GM12864 (cell line): ENCODE results near the gene KCNB1.

Experiments used
- DNase-seq: peaks from one replicate; pipeline ENCODE4 v3.0.0-alpha.2; 2011; ENCODE audit warnings: low read depth
- H3K4me3 ChIP-seq: 2 replicates; pipeline ENCODE4 v1.5.1; 2011; ENCODE audit warnings: mild to moderate bottlenecking, low read depth, low read length, control low read depth
- CTCF ChIP-seq: IDR thresholded peaks from 2 replicates; pipeline ENCODE4 v1.5.1; 2011; ENCODE audit warnings: low read depth, mild to moderate bottlenecking, moderate library complexity, low read length, control low read depth, inconsistent platforms; ENCODE audit errors: missing control alignments

KCNB1 gene

GRCh38 chr20:49519212-49519712 is 36.8 kb upstream of the KCNB1 start:
- no peak for DNase-seq
- no peak overlapping the region for H3K4me3 ChIP-seq
- no peak for TF ChIP-seq CTCF

- DNase-seq: no peak
These were observed 36.1 kb upstream of the KCNB1 start for GRCh38 chr20:49518576-49518975.

GRCh38 chr20:49517805-49518100 is 35.3 kb upstream of the KCNB1 start:
- H3K4me3 ChIP-seq: no peak overlapping the region
- TF ChIP-seq CTCF: no peak
- DNase-seq: no peak

More at GRCh38 chr20:49518576-49518975, 36.1 kb upstream of the KCNB1 start:
- no peak overlapping the region for H3K4me3 ChIP-seq
- no peak for TF ChIP-seq CTCF

GRCh38 chr20:49516916-49517804 is 34.7 kb upstream of the KCNB1 start:
- no peak for DNase-seq
- no peak overlapping the region for H3K4me3 ChIP-seq
- no peak for TF ChIP-seq CTCF

GRCh38 chr20:49515586-49515985 is 33.1 kb upstream of the KCNB1 start:
- no peak for DNase-seq
- H3K4me3 ChIP-seq: no peak overlapping the region
- no peak for TF ChIP-seq CTCF

- no peak for DNase-seq
- H3K4me3 ChIP-seq: no peak overlapping the region
- TF ChIP-seq CTCF: no peak
These were observed 31.0 kb upstream of the KCNB1 start for GRCh38 chr20:49513517-49513916.

GRCh38 chr20:49513009-49513408 is 30.5 kb upstream of the KCNB1 start:
- no peak for DNase-seq
- no peak overlapping the region for H3K4me3 ChIP-seq
- no peak for TF ChIP-seq CTCF
